Trophoblast cell (in vitro differentiated cells and primary cell): ENCODE measurements around the gene CT47C1.

Source experiments
- DNase-seq, 2 donors: peaks; one replicate each; pipeline ENCODE4 v3.0.0-alpha.2; 2016
- H2AFZ ChIP-seq: 2 replicates; pipeline ENCODE4 v1.6.1; 2013; ENCODE audit warnings: low read length, moderate library complexity, mild to moderate bottlenecking; ENCODE audit not compliant: insufficient read depth, poor library complexity
- H2AK5ac ChIP-seq: 2 replicates; pipeline ENCODE4 v1.6.1; 2013; ENCODE audit warnings: mild to moderate bottlenecking, low read length
- H2BK120ac ChIP-seq: 2 replicates; pipeline ENCODE4 v1.6.1; 2013; ENCODE audit warnings: low read length, mild to moderate bottlenecking, moderate library complexity; ENCODE audit not compliant: insufficient read depth, poor library complexity
- H2BK12ac ChIP-seq: 2 replicates; pipeline ENCODE4 v1.6.1; 2013; ENCODE audit warnings: mild to moderate bottlenecking, low read length, moderate library complexity
- H2BK5ac ChIP-seq: 2 replicates; pipeline ENCODE4 v1.6.1; 2013; ENCODE audit warnings: low read length, low read depth, moderate library complexity, mild to moderate bottlenecking; ENCODE audit not compliant: poor library complexity
- H3K14ac ChIP-seq: 2 replicates; pipeline ENCODE4 v1.6.1; 2013; ENCODE audit warnings: mild to moderate bottlenecking, low read length
- H3K18ac ChIP-seq: 2 replicates; pipeline ENCODE4 v1.6.1; 2013; ENCODE audit warnings: mild to moderate bottlenecking, low read length
- H3K23ac ChIP-seq: 2 replicates; pipeline ENCODE4 v1.6.1; 2013; ENCODE audit warnings: low read length
- H3K27ac ChIP-seq: 2 replicates; pipeline ENCODE4 v1.5.1; 2013; ENCODE audit warnings: low read depth, mild to moderate bottlenecking, inconsistent platforms, low read length, moderate library complexity
- H3K27me3 ChIP-seq: 2 replicates; pipeline ENCODE4 v1.6.1; 2013; ENCODE audit warnings: inconsistent platforms, mild to moderate bottlenecking, low read length, moderate library complexity; ENCODE audit not compliant: insufficient read depth
- H3K36me3 ChIP-seq, 2 experiments: 1 replicate in 1 of 2; 2 replicates in 1 of 2; pipeline ENCODE4 v1.6.1; 2013; ENCODE audit warnings: low read length in 2 of 2, mild to moderate bottlenecking in 2 of 2, moderate library complexity in 1 of 2; ENCODE audit not compliant: insufficient read depth in 2 of 2, control insufficient read depth in 1 of 2
- H3K4ac ChIP-seq: 2 replicates; pipeline ENCODE4 v1.6.1; 2013; ENCODE audit warnings: low read depth, mild to moderate bottlenecking, low read length, moderate library complexity
- H3K4me1 ChIP-seq, 2 experiments: 1 replicate in 1 of 2; 2 replicates in 1 of 2; pipeline ENCODE4 v1.6.1; 2013; ENCODE audit warnings: low read length in 2 of 2, mild to moderate bottlenecking in 2 of 2, moderate library complexity in 1 of 2; ENCODE audit not compliant: insufficient read depth in 2 of 2, control insufficient read depth in 1 of 2
- H3K4me2 ChIP-seq: 2 replicates; pipeline ENCODE4 v1.6.1; 2013; ENCODE audit warnings: inconsistent platforms, mild to moderate bottlenecking, low read length, moderate library complexity
- H3K4me3 ChIP-seq: 2 replicates; pipeline ENCODE4 v1.5.1; 2013; ENCODE audit warnings: mild to moderate bottlenecking, low read depth, low read length, inconsistent platforms
- H3K79me1 ChIP-seq: one replicate; pipeline ENCODE4 v1.6.1; 2013; ENCODE audit warnings: low read length
- H3K79me2 ChIP-seq: 2 replicates; pipeline ENCODE4 v1.6.1; 2013; ENCODE audit warnings: low read length, mild to moderate bottlenecking; ENCODE audit not compliant: control insufficient read depth, insufficient read depth, poor library complexity
- H3K9ac ChIP-seq: 2 replicates; pipeline ENCODE4 v1.6.1; 2013; ENCODE audit warnings: mild to moderate bottlenecking, low read length
- H3K9me3 ChIP-seq: 2 replicates; pipeline ENCODE4 v1.6.1; 2013; ENCODE audit warnings: low read depth, mild to moderate bottlenecking, control low read depth, inconsistent platforms, low read length; ENCODE audit not compliant: insufficient read depth
- H4K12ac ChIP-seq: 2 replicates; pipeline ENCODE4 v1.6.1; 2013; ENCODE audit warnings: low read depth, mild to moderate bottlenecking, low read length, moderate library complexity
- H4K8ac ChIP-seq: 2 replicates; pipeline ENCODE4 v1.6.1; 2013; ENCODE audit warnings: low read depth, mild to moderate bottlenecking, low read length, moderate library complexity
- H4K91ac ChIP-seq: one replicate; pipeline ENCODE4 v1.6.1; 2013; ENCODE audit warnings: low read depth, mild to moderate bottlenecking, low read length, moderate library complexity
- WGBS: extraction: QIAGEN DNeasy Blood & Tissue Kit; methylation state at CpG from one replicate; pipeline ENCODE4 v1.1.7; 2013; ENCODE audit warnings: missing lambda C conversion rate; ENCODE audit not compliant: insufficient read length, insufficient coverage; ENCODE audit errors: extremely low coverage; 5-methylcytosine and 5-hydroxymethylcytosine counted together

The CT47C1 gene

GRCh38 chrX:119093991-119094735 is 21.4 kb downstream of the CT47C1 start:
- Histone ChIP-seq H3K14ac (no peak overlapping the region), H2BK120ac (no peak overlapping the region), H2AK5ac (no peak overlapping the region), H4K91ac (no peak overlapping the region), H2BK12ac (no peak overlapping the region), H2AFZ (no peak overlapping the region), H3K23ac (no peak overlapping the region), H3K27ac (no peak overlapping the region), H3K27me3 (no peaks in the 10 kb centered on the region), H4K8ac (no peak overlapping the region), H2BK5ac (no peak overlapping the region), H3K9me3 (no peaks in the 10 kb centered on the region), H3K9ac (no peak overlapping the region), H3K4ac (no peak overlapping the region), H3K4me2 (no peak overlapping the region), H3K79me2 (no peaks in the 10 kb centered on the region), H3K4me1 (no peaks in the 10 kb centered on the region), H3K36me3 (no peaks in the 10 kb centered on the region), H4K12ac (no peak overlapping the region), H3K18ac (no peak overlapping the region), H3K79me1 (no peaks in the 10 kb centered on the region), H3K4me3 (no peak overlapping the region)
- whole genome bisulfite sequencing = no CpG with 5 or more reads among the region's 7 CpGs
- DNase-seq = no peak

- Histone ChIP-seq H3K9ac (no peak overlapping the region), H3K18ac (no peak overlapping the region), H4K12ac (no peak overlapping the region), H3K36me3 (no peaks in the 10 kb centered on the region), H3K23ac (no peak overlapping the region), H3K79me2 (no peaks in the 10 kb centered on the region), H3K9me3 (no peaks in the 10 kb centered on the region), H3K4ac (no peak overlapping the region), H2AFZ (no peak overlapping the region), H3K4me3 (no peak overlapping the region), H3K4me1 (no peaks in the 10 kb centered on the region), H4K91ac (no peak overlapping the region), H3K14ac (no peak overlapping the region), H2AK5ac (no peak overlapping the region), H3K4me2 (no peak overlapping the region), H3K27ac (no peak overlapping the region), H3K27me3 (no peaks in the 10 kb centered on the region), H3K79me1 (no peaks in the 10 kb centered on the region), H2BK12ac (no peak overlapping the region), H4K8ac (no peak overlapping the region), H2BK5ac (no peak overlapping the region), H2BK120ac (no peak overlapping the region)
- DNase-seq = no peak
- no CpG with 5 or more reads among the region's 3 CpGs for WGBS
Measured at GRCh38 chrX:119094819-119095218, 22.0 kb downstream of the CT47C1 start.

GRCh38 chrX:119095936-119096335 is 23.1 kb downstream of the CT47C1 start:
- Histone ChIP-seq H3K23ac (no peak overlapping the region), H2BK12ac (no peak overlapping the region), H3K4me3 (no peak overlapping the region), H3K27ac (no peak overlapping the region), H3K9me3 (no peaks in the 10 kb centered on the region), H3K27me3 (no peaks in the 10 kb centered on the region), H2BK120ac (no peak overlapping the region), H3K79me1 (no peaks in the 10 kb centered on the region), H3K36me3 (no peaks in the 10 kb centered on the region), H4K91ac (no peak overlapping the region), H2AFZ (no peak overlapping the region), H4K8ac (no peak overlapping the region), H3K4ac (no peak overlapping the region), H3K4me1 (no peaks in the 10 kb centered on the region), H3K18ac (no peak overlapping the region), H3K4me2 (no peak overlapping the region), H3K9ac (no peak overlapping the region), H3K14ac (no peak overlapping the region), H2BK5ac (no peak overlapping the region), H2AK5ac (no peak overlapping the region), H4K12ac (no peak overlapping the region), H3K79me2 (no peaks in the 10 kb centered on the region)
- no peak for DNase-seq

GRCh38 chrX:119101168-119101567 is 28.4 kb downstream of the CT47C1 start:
- H2AFZ ChIP-seq = no peak overlapping the region
- H4K12ac ChIP-seq = no peak overlapping the region
- no peaks in the 10 kb centered on the region for H3K4me1 ChIP-seq
- H3K4me3 ChIP-seq = no peak overlapping the region
- H2AK5ac ChIP-seq = no peak overlapping the region
- H3K4ac ChIP-seq = no peak overlapping the region
- no peak overlapping the region for H3K27ac ChIP-seq
- H3K18ac ChIP-seq = no peak overlapping the region
- no peaks in the 10 kb centered on the region for H3K79me1 ChIP-seq
- no peak overlapping the region for H3K9ac ChIP-seq
- no CpG with 5 or more reads among the region's 1 CpG for WGBS
- no peak for DNase-seq
- H2BK120ac ChIP-seq = no peak overlapping the region
- no peak overlapping the region for H3K14ac ChIP-seq
- no peak overlapping the region for H3K4me2 ChIP-seq
- no peaks in the 10 kb centered on the region for H3K36me3 ChIP-seq
- no peak overlapping the region for H4K8ac ChIP-seq
- no peak overlapping the region for H2BK12ac ChIP-seq
- H3K27me3 ChIP-seq = no peaks in the 10 kb centered on the region
- H3K79me2 ChIP-seq = no peaks in the 10 kb centered on the region
- H3K23ac ChIP-seq = no peak overlapping the region
- no peak overlapping the region for H4K91ac ChIP-seq
- no peak overlapping the region for H2BK5ac ChIP-seq
- H3K9me3 ChIP-seq = no peaks in the 10 kb centered on the region
